NCI-H1092 treated with DMSO at 0.1 percent for 48 hours (cell line): Measurements from ENCODE around the gene P4HTM.

Source experiments
- DNase-seq: peaks from one replicate; lab custom pipeline; 2025; lab: John Stamatoyannopoulos, UW

P4HTM gene

GRCh38 chr3:49023775-49024174 is 33.7 kb downstream of the P4HTM start:
- DNase-seq: no peak

- DNase-seq: no peak
Observed at GRCh38 chr3:49024449-49024848, 34.4 kb downstream of the P4HTM start.

DNA sequence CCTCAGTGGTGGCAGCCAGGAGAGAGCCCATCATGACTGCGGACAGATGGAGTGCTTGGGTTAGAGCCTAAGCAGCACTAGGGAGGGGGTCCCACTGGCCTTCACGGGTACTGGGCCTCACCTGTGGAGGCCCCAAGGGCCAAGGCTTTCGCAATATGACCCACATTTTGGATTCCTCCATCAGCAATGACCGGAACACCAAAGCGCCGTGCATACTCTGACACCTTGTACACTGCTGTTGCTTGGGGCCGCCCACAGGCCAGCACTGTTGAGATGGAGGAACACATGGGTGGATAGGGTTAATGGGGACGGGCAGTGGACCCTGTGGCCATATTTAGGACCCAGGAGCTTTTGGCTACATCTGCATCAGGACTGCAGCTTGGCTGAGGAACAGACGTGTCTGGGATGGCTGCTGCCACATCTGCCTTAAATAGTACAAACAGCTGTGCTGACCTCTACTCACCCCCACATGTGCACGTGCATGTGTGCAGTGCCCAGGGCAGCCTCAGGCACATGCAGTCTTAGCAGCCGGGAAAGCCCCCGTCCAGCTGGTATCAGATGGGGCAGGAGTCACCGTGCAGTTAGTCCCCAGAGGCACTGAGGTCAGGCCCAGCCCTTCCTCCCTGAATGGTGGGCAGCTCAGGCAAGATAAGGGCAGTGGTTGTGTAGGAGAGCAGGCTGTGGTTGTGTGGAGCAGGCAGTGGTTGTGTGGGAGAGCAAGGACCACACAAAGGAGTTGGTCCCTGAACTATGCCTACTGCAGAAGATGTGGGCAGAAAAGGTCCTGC is 35.2 kb downstream of the P4HTM start:
- no peak for DNase-seq

DNA sequence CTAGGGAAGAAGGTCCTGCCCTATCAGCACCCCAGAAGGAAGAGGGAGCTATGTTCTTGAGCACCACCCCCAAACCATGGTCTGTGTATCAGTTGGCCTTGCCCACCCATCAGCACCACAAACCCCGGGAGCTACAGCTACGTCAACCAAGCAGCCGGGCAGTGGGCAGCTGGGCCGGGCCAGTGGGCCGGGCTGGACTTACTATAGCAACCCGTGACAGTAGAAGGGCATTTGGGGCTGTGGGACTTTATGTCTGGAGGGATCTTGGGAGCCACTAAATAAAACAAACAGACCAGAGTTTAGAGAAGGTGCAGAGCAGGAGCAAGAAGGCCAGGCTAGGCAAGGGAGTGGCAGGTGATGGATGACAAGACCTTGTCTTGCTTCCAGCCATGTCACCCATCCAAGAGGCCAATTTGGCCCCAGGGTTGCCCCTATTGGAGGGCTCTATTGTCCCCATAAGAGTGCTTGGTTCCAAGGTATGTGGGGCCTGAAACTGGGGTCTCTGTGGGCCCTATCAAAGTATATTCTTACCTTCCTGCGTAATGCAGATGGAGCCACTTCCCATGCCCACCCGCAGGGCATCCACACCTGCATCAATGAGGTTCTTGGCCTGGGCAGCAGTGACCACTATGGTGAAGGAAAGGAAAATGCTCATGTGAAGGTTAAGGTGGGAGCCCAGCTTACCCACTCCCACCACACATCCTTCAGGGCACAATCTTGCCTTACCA is 35.9 kb downstream of the P4HTM start:
- DNase-seq: no peak

- no peak for DNase-seq
Observed at GRCh38 chr3:49026536-49026935, 36.5 kb downstream of the P4HTM start.

GRCh38 chr3:49027634-49028033 is 37.6 kb downstream of the P4HTM start:
- DNase-seq: no peak

DNA sequence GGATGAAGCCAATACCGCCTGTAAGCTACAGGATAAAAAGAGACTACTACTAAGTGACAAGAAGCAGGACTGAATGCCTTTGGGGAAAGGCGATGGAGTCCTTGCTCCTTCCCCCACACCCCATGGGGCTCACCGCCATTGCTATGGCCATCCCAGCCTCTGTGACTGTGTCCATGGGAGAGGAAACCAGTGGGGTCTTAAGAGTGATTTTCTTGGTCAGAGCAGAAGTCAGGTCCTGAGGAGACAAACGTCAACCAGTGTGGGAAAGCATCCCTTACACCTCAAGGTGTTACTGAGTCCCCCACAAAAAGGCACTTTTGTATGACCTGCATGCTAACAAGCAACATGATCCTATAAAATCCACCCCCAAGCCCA is 38.2 kb downstream of the P4HTM start:
- no peak for DNase-seq

DNA sequence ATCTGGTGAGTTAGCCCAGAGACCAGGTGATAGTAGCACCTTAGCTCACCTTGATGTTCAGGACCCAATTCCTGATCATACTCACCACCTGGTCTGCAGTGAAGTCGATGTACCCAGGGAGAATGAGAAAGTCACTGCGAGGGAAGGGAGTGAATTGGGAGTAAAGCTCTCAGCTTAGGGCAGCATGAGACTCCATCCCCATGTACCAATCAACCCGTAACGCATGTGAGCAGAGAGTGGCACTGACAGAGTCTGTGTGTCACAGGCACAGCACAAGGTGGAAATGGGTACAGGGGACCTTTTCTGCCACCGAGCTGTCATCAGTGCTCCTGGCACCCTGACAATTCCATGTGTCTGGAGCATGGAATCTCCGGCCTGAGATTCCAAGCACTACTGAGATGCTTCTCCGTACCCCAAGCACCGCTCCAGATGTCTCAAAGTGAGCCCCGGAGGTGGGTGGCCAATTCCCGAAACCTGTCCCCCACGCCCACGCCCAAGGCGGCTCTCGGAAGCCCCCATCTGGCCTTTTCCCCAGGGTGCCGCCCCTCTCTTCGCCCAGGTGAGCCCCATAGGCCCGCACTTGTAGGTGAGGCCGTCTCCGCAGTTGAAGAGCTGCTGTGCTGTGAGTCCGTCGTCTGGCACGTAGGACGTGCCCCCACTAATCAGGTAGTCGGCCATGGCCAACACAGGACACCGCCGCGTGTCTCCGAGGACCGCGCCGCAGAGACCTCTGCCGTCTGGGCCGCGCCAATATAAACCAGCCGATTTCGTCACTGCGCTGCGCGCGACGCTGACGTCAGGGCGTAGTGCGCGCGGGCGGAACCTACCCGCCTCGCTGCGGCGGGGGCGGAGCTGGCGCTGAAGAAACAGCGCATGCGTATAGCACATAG is 38.9 kb downstream of the P4HTM start, which contains the start of gene IMPDH2:
Gene IMPDH2 (minus strand): TSS at position 726 of the 890 bp plus-strand sequence. CDS start 48 bp downstream, at position 678.
- DNase-seq: peak; percentile 88

GRCh38 chr3:49029563-49029884 is 39.5 kb downstream of the P4HTM start:
- no peak for DNase-seq

DNA sequence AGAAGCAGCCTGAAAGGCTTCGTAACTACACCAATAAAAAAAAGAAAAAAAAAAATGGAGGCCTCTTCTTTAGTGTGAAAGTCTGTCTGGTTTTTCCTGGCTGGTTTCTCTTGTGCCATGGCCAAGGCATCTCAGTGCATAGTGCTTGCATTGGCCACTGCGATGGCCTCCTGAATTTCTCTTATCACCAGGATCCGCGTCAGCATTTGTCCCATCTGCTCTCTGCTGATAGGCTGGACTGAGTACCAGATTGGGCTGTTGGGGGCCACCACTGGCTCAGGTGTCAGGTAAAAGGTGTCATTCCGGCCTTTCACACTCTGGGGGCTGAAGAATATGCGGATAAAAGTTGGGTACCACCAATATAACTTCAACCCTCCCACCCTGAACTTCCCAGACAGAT is 40.3 kb downstream of the P4HTM start:
- no peak for DNase-seq

DNA sequence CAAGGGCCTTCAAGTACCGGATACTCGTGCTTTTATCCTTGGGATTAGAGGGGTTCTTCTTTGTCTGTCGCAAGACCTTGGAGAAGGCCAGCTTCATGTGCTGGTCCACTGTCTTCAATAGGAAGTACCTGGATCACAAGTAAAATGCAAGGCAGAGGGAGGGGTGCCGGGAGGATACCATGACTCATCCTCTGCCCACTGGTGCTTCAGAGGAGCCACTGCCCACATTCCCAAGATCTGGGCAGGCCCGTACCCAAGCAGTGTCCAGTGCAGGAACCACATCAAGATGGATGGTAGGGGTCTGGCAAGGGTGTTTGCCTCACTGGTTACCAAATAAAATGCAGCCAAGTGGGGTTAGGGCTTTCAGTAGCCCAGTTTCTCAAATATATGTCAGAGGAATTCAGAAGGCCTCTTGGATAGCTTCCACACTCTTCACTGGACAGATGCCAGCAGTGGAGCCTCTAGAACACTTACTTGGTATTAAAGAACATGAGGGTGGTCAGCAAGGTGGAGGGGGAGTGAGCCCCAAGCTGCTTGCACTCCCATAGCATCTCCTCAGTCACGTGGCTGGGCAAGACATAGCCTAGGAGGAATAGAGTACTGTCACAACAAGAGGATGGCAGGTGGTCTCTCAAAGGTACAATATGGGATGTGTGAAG is 42.7 kb downstream of the P4HTM start:
- no peak for DNase-seq

- no peak for DNase-seq
Observed at GRCh38 chr3:49034650-49035049, 44.6 kb downstream of the P4HTM start.

- DNase-seq: no peak
Observed at GRCh38 chr3:49035281-49035680, 45.2 kb downstream of the P4HTM start.

GRCh38 chr3:49053543-49053942 is 63.5 kb downstream of the P4HTM start:
- no peak for DNase-seq

DNA sequence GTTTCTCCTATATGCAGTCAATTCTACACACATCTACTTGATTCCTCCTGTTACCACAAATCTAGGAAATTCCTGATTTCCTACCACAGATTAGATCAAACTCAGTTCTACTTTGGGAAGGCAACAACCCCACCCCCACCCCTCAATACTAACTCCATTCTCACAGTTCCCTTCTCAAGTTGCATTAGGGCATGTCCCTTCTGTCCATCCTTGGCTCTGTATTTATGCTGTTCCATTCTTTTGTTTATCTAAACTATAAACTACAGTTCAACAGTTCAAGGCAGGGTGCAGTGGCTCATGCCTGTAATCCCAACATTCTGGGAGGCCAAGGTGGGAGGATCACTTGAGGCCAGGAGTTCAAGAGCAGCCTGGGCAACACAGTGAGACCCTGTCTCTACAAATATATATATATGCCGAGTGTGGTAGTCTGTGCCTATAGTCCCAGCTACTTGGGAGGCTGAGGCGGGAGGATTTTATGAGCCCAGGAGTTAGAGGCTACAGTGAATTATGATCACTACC is 64.4 kb downstream of the P4HTM start:
- DNase-seq: no peak
